ENCODE data around the gene SUMF1.

Gene SUMF1

GRCh38 chr3:4497005-4497692 is 30.1 kb upstream of the SUMF1 start:
- no peak for DNase-seq

DNA sequence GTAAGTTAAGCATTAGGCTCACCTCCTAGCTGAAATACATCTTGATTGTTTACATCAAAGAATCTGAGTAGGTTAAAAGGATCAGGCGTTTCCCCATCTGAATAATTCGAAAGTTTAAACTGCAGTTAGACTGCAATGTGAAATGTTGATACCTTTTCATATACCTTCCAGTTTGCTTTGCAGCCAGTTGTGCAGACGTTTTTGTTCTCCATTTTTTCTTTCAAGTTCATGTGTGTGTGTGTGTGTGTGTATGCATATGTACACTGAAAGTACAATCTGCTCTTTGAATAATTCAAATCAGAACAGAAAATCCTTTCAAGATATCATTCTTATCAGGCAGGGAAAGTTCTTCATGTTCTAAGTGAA is 29.0 kb upstream of the SUMF1 start:
- no peak for DNase-seq

- DNase-seq: no peak
Measured at GRCh38 chr3:4495294-4496086, 28.4 kb upstream of the SUMF1 start.

GRCh38 chr3:4494895-4495264 is 27.8 kb upstream of the SUMF1 start:
- no peak for DNase-seq

DNA sequence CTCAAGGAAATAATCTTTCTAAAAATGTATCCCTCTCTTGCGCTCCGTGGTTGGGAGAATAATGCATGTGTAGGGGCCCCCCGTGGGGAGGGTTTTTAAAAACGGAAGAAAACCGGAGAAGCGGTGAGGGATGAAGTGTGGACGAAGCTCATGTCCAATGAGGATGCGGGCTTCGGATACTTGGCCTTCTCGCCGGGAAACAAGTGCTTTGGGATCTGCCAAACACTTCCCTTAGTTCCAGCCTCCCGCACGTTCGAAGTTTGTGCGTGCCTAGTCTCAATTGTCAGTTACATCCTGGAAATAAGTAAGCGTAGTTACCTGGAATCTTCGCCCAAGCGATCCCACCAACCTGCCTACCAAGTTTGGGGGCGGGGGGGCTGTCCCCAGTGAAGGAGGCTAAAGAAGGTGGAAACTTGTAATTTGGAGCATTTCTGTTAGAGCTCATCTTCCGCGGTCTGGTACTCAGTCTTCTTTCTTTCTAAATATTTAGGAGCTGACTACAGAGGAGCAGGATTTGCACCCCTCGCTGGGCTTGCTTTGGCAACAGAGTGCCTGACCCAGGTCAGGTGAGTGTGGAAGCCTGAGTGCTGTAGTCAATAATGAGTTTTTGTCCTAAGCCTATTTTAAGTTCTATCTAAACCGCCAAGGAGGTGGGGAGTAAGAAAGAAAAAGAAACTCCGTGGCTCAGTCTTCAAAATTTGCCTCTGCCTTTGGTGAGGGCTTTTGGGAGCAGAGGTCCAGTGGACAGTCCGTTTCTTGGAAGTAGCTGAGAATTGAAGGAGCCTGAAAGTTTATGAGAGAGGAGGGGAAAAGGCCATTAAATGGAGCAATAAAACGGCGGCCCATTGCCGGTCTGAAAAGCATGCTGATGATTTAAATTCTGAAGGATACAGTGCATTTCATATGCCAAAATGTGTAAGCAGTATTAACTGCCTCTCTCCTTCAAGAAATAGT is 27.1 kb upstream of the SUMF1 start:
- peak in 1 of 2 donors; percentile 23 for DNase-seq

GRCh38 chr3:4493014-4493940 is 26.2 kb upstream of the SUMF1 start, which contains the start of gene ITPR1:
Gene ITPR1, plus strand, starts transcription at chr3:4493348. Its CDS starts 23,144 bp downstream, at chr3:4516492.
- DNase-seq: peak; percentile 97 to 98

DNA sequence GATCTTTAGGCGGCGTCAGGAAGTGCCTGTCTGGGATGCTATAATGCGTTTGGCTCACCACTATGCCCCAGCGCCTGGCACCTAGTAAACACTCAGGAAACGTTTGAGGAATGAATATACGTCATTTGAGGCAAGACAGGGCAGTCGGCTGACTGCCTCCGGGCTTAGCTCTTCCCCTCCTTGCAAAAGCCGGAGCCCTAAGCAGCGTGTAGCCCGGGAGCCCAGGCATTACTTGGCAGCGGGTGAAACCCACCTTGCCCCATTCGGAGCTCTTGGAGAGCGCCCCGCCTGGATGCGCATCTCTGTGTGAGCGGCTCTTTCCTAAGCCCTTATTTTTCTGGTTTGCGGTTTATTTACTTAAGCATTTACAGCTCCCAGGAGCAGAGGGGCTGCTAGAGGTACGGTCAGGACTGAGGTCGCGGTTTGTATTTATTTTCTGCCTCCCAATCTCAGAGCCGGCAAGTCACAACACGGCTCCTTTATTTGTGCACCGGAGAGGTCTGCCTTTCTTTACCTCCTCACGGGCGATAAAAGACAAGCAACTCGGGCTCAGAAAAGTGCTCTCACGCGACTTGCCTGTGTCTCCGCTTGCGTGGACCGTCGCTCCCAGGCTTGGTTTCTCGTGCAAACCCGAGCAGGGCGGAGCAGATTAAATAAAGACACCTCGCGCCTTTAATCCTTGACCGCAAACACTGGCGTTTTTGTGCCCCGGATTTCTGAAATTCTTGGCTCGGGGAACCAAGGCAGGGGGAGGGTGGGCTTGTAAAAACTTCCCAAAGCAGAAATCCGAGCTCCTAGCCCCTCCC is 25.3 kb upstream of the SUMF1 start:
- DNase-seq: peak; percentile 47 to 50

DNA sequence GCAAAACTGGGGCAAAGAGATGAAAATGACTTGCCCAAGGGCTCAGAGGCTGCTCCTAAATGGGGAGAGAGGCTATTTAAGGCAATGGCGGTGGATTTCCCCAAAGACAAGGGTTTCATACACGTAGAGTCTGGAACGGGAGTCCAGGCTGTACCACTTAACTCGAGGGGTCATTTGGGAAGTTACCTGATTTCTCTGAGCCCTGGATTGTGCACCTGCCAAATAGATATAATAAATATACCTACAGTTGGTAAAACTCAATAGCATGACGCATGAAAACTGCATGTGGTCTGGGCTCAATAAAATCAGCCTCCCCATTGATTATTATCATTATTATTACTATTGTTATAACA is 24.8 kb upstream of the SUMF1 start:
- no peak for DNase-seq

GRCh38 chr3:4478261-4478660 is 11.2 kb upstream of the SUMF1 start:
- DNase-seq: no peak

DNA sequence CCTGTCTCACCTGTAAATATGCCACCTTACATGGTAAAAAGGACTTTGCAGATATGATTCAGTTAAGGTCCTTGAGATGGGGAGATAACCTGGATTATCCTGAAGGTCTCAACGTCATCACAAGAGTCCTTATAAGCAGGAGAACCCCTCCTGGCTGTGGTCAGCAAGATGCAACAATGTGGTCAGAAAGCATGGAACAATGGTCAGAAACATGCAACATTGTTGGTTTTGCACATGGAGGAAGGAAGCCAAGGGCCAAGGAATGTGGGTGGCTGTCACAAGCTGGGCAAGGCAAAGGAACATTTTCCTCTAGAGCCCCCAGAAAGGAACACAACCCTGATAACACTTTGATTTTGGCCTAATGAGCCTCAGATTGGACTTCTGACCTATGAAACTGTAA is 9.4 kb upstream of the SUMF1 start:
- DNase-seq: no peak

- DNase-seq: no peak
Measured at GRCh38 chr3:4475804-4476203, 8.7 kb upstream of the SUMF1 start.

DNA sequence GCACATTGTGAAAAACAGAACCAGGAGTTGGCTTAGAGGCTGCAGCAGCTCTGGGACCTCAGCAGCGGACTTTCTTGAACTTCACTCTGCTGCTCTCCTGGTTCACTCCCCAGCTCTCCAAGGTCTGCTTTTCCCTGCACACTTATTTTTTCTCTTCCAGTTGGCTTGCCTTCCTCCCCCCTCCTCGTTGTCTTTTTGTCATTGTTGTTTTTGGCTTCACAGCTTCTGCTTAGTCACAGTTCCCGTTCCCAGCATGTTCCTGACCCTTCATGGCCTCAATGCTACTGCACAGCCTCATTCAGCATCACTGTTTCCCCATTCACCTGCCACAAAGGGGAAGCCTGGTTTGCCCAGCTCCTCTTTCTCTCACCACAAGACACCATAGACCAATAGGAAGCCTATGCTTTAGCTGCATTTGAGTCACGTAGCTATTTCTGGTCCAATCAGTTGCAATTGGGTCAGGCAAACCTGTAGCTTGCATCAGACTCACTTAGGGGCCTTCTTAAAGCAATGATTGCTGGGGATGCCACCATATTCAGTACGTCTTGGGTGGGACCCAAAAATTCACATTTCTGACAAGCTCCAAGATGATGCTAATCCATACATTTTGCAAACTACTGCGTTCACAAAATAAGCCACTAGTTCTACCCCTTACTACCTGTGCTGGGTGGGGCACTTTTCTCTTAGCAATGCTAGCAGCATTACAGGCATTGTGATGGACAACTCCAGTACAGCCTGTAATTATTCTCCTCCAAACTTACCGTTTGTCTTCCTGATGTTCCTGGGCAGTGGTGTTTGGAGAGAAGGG is 7.8 kb upstream of the SUMF1 start:
- peak in 1 of 2 donors; percentile 30 for DNase-seq

DNA sequence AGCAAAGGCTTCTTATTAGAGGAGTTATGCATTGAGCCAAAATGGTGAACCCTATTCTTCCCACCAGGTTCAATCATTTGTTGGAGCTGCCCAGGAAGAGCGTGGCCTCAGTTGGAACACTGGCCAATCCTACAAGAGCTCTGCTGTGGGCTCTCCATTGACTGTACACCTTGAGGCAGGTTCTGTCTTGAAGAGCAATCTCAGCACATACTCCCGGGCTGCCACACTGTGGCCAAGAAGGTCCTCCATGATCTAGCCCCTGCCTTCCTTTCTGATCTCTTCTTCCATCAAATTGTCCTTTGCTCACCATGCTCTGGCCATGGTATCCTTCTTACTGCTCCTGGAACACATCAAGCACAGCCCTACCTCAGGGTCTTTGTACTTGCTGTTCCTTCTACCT is 5.7 kb upstream of the SUMF1 start:
- DNase-seq: no peak

DNA sequence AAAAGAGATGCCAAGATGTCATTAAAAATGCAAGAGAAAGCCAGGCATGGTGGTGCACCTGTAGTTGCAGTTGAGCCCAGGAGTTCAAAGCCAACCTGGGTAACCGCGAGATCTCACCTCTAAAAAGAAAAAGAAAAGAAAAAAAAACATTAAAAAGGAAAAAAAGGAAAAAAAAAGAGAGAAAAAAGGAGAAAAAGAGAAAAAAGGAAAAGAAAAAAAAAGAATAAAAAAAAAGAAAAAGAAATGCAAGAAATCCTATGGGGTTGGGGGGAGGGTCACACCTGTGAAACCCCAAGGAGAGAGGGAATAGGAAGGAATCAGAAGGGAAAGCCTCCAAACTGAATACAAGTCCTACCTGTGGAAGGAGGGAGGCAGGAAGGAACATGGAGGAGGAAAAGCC is 5.2 kb upstream of the SUMF1 start:
- DNase-seq: no peak

DNA sequence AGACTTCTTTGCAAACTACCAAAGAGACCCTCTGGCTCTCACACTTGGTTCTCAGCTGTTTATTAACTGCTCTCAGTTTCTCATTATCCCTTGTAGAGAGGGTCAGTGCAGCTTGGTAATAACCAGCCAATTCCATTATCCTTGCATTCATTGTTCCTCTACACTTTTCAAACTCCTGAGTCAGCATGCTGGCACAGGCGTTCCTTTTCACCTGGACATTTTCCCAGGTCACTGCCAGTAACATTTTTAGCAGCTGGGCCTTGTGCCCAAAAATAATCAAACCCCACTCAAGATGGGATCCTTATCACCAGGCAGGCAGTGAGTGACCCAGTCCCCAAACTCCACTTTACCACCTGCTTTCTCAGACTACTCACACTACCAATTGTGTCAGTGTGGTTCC is 4.8 kb upstream of the SUMF1 start:
- DNase-seq: no peak

DNA sequence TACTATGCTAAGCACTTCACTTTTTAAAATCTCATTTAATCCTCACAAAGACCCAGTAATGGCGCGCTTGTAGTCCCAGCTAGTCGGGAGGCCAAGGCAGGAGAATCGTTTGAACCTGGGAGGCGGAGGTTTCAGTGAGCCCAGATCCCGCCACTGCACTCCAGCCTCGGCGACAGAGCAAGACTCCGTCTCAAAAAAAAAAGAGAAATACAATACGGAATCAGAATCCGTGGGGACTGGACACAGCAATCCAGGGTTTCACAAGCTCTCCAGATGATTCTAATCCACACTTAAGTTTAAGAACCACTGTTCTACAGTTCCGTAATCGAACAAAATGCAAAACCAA is 426 bp upstream of the SUMF1 start:
- DNase-seq: no peak

DNA sequence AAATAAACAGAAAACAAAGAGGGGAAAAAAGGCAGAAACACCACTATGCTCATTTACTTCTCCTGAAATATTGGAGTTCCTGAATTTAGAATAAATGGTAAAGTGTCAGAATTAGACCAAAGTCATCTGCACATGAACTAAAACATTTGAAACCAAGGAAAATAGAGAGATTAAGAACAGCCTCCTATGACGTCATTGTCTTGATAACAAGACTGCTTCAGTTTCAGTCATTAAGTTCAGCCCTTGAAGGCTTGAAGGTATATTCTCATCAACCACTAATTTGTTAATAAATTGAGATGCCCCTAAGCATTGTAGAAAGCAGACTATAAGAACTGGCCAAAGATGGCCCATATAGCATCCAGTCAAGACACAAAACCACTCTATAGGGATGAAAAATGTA is 2.5 kb downstream of the SUMF1 start:
- no peak for DNase-seq

DNA sequence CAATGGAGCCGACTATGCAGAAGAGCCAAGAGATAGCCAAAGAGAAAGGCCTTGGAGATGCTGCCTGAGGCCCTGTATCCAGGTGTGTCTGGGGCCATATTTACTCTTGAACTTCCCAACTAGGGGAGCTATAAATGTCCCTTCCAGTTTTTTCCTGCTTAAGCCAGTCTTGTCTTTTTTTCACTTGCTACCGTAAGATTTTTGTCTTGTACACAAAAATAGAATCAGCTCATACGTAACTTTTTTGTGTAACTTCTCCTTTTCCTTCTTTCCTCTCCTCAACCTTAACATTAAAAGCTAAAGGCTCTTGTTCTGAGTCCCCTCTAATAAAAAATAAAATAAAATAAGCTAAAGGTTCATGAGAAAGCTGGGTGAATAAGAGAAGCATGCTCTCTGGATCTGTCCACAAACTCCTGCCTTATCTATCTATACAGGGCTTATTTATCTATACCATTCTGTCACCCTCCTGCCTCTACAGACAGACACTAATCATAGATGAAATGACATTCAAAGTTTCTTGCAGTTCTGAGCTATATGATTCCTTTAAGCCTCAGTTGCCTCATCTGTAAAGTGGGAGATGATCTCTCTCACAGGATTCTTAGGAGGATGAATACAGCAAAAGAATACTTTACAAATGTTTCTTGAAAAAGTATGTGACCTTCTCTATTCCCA is 4.6 kb downstream of the SUMF1 start:
- DNase-seq: no peak

DNA sequence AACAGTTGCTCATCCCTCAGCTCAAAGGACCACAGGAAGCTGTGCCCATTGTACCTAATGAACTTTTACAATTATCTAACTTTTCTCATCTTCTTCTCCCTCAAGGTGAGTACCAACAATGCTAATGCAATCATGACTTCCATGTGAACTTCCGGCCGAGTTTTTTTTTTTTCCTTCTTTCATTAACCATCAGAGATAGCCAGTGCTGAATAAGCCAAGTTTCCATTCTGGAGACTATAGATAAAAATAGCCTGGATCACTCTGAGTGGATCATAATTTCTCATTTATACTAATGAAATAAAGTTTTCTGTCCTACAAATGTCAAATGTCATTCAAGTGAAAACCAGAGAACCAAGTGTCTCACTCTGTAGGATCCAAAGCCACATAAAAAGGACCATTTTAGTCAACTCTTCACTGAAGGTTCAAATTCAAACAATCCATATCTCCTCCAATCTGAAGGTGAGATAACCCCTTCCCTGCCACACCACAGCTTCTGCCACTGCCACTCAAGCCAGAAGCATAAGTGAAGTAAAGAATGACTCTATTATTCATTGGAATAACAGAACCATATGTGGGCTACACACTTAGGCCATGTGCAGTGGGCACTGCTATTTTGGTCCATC is 5.5 kb downstream of the SUMF1 start:
- no peak for DNase-seq

- DNase-seq: no peak
Measured at GRCh38 chr3:4460334-4460733, 6.7 kb downstream of the SUMF1 start.
